ENCODE measurements around the gene KCNQ1.

The KCNQ1 gene

GRCh38 chr11:2688381-2689231 lies 243.8 kb downstream of the KCNQ1 start:
- no peak for TF ChIP-seq CTCF (IDR thresholded peaks at IDR 0.05)

GRCh38 chr11:2689651-2690575 lies 245.1 kb downstream of the KCNQ1 start:
- no peak for TF ChIP-seq CTCF (IDR thresholded peaks at IDR 0.05)

- no peak for TF ChIP-seq CTCF (IDR thresholded peaks at IDR 0.05)
Observed at GRCh38 chr11:2690596-2691354, 246.0 kb downstream of the KCNQ1 start.

- TF ChIP-seq CTCF (IDR thresholded peaks at IDR 0.05) = no peak
Observed at GRCh38 chr11:2691355-2691761, 246.6 kb downstream of the KCNQ1 start.

GRCh38 chr11:2691991-2692875 lies 247.4 kb downstream of the KCNQ1 start:
- TF ChIP-seq CTCF (IDR thresholded peaks at IDR 0.05) = peak; percentile 45

- no peak for TF ChIP-seq CTCF (IDR thresholded peaks at IDR 0.05)
Observed at GRCh38 chr11:2693271-2694261, 248.8 kb downstream of the KCNQ1 start.
